Natural killer cell treated with Interleukin-12 subunit alpha and Interleukin-12 subunit beta and Interleukin-15 and Interleukin-18, amount 100 ng/mL, for 72 hours (primary cell): Measurements from ENCODE around the gene ISYNA1. TPM values are rescaled to one million over a fixed set of nuclear protein-coding genes. Genes with fewer than 3 reads are reported as not detected.

Experiments
- ATAC-seq, 2 donors: fragments of 150-1000 bp; cut with Tn5 transposase in 1 of 2; sonication (Bioruptor Pico), chemical (Tn5 transposase) in 1 of 2; 2 replicates each; pipeline ENCODE4 v1.10.0; 2021
- DNase-seq: peaks from one replicate; pipeline ENCODE4 v3.0.0; 2022; ENCODE audit warnings: low spot score
- H3K27ac Mint-ChIP-seq, 2 donors: 1 replicate in 1 of 2; 2 replicates in 1 of 2; pipeline ENCODE4 v1.8.0; 2022; ENCODE audit warnings: mixed read lengths in 2 of 2, mild to moderate bottlenecking in 1 of 2, moderate library complexity in 1 of 2
- H3K27me3 Mint-ChIP-seq, 2 donors: 1 replicate in 1 of 2; 2 replicates in 1 of 2; pipeline ENCODE4 v1.8.0; 2022; ENCODE audit warnings: mixed read lengths in 2 of 2
- H3K36me3 Mint-ChIP-seq: one replicate; pipeline ENCODE4 v1.8.0; 2022; ENCODE audit warnings: mixed read lengths
- H3K4me1 Mint-ChIP-seq, 2 donors: 1 replicate in 1 of 2; 2 replicates in 1 of 2; pipeline ENCODE4 v1.8.0; 2022; ENCODE audit warnings: low read depth in 2 of 2, mixed read lengths in 2 of 2, mild to moderate bottlenecking in 1 of 2
- H3K4me3 Mint-ChIP-seq: one replicate; pipeline ENCODE4 v1.8.0; 2022; ENCODE audit warnings: mixed read lengths
- H3K9me3 Mint-ChIP-seq: 2 replicates; pipeline ENCODE4 v1.8.0; 2022; ENCODE audit warnings: mixed read lengths
- total RNA-seq, 2 donors: library from RNA; stranded (reverse); gene quantifications; one replicate each; pipeline ENCODE4 v1.2.3, GENCODE V29; 2022

Gene ISYNA1
- total RNA-seq, 2 donors from 2014 or later: 19.0 to 25.6 TPM

DNA sequence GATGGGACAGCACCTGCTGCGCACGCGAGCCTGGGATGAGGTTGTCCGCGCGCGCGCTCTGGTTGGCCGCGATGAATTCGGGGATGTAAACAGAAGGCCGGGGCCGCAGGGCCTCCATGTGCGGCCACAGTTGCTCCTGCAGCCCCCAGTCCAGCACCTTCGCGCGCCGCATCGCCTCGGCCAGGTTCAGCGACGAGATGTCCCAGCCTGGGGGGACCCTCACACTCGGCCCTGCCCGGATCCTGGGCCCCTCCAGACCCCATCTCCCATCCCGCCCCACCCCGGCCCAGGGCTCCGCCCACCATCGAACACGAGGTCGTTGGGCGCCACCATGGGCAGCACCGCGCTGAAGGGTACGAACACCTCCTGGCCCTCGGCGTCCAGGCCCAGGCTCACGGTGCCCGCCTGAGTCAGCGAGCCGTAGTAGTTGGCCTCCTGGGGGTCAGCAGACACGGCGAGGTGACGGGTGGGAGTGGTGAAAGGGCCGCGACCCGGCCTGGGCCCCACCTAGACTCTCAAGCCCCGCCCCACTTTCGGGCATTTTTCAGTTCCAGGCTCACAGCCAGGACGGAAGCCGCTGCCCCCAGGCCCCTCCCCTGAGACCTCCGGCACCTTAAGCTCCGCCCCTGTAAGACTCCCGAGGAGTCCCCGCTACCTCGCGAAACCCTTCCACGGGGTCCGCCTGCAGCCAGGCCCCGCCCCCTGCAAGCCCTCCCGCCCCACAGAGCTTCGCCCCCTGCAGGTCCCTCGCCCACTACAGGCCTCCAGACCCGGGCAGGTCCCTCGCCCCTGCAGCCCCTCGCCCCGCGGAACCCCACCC lies 1.1 kb downstream of the ISYNA1 start:
- DNase-seq (peak; percentile 86), ATAC-seq (peak; percentile 82)
- Mint-ChIP-seq H3K27me3 (no peaks in the 10 kb centered on the region), H3K9me3 (no peaks in the 10 kb centered on the region), H3K4me3 (peak overlapping the region; percentile 59), H3K27ac (no peak overlapping the region), H3K36me3 (no peaks in the 10 kb centered on the region), H3K4me1 (peaks cover 0 to 24% of the 10 kb centered on the region in 2 donors)

- ATAC-seq (no peak), DNase-seq (no peak)
- no peaks in the 10 kb centered on the region for H3K36me3 Mint-ChIP-seq
- peaks cover 0 to 21% of the 10 kb centered on the region in 2 donors for H3K4me1 Mint-ChIP-seq
- H3K27me3 Mint-ChIP-seq: no peaks in the 10 kb centered on the region
- no peaks in the 10 kb centered on the region for H3K9me3 Mint-ChIP-seq
- H3K4me3 Mint-ChIP-seq: peak overlapping the region; percentile 59
- H3K27ac Mint-ChIP-seq: no peak overlapping the region
These were observed 1.9 kb downstream of the ISYNA1 start for GRCh38 chr19:18435842-18436670.

DNA sequence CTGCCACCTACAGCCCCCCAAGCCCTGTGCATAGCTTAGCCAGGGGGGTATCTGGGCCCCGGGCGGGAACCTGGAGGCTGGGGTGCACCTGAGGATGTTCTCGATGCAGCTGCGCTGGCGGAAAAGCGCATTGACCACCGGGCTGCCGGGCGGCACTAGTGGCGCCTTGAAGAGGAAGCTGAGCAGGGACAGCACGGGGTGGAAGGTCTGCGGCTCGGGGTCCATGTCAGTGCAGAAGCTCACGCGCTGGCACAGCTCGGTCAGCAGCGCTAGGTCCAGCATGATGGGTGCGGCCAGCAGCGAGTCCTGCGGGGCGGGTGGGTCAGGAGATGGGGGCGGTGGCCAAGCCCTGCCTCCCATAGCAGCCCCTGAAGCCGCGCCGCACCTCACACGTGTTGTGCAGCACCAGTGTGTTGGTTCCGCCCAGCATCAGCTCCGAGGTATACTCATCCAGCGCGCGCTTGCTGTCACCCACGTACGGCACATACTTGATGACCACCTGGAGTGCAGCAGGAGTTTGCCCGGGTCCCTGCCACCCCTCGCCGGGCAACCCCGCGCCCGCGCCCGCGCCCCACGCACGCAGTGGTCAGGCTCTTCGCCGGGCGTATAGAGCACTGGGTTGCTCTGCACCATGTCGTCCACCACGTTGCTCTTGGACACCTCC lies 2.6 kb downstream of the ISYNA1 start:
- Mint-ChIP-seq H3K9me3 (no peaks in the 10 kb centered on the region), H3K27me3 (no peaks in the 10 kb centered on the region), H3K4me3 (no peak overlapping the region), H3K27ac (no peak overlapping the region), H3K4me1 (peaks cover 0 to 17% of the 10 kb centered on the region in 2 donors), H3K36me3 (no peaks in the 10 kb centered on the region)
- ATAC-seq: no peak
- DNase-seq: no peak

- H3K27ac Mint-ChIP-seq: peak overlapping the region in 1 of 2 donors; percentile 70
- H3K4me3 Mint-ChIP-seq: no peak overlapping the region
These were observed 3.3 kb downstream of the ISYNA1 start for GRCh38 chr19:18434411-18435175.

GRCh38 chr19:18433735-18434398 lies 4.1 kb downstream of the ISYNA1 start:
- Mint-ChIP-seq H3K36me3 (no peaks in the 10 kb centered on the region), H3K27ac (peak overlapping the region in 1 of 2 donors; percentile 70), H3K4me3 (no peak overlapping the region), H3K27me3 (no peaks in the 10 kb centered on the region), H3K9me3 (no peaks in the 10 kb centered on the region), H3K4me1 (peaks cover 0 to 13% of the 10 kb centered on the region in 2 donors)
- ATAC-seq: no peak
- DNase-seq: no peak

More at GRCh38 chr19:18434411-18435175, 3.3 kb downstream of the ISYNA1 start:
- Mint-ChIP-seq H3K36me3 (no peaks in the 10 kb centered on the region), H3K27me3 (no peaks in the 10 kb centered on the region), H3K4me1 (peaks cover 0 to 18% of the 10 kb centered on the region in 2 donors), H3K9me3 (no peaks in the 10 kb centered on the region)
- no peak for ATAC-seq
- no peak for DNase-seq

DNA sequence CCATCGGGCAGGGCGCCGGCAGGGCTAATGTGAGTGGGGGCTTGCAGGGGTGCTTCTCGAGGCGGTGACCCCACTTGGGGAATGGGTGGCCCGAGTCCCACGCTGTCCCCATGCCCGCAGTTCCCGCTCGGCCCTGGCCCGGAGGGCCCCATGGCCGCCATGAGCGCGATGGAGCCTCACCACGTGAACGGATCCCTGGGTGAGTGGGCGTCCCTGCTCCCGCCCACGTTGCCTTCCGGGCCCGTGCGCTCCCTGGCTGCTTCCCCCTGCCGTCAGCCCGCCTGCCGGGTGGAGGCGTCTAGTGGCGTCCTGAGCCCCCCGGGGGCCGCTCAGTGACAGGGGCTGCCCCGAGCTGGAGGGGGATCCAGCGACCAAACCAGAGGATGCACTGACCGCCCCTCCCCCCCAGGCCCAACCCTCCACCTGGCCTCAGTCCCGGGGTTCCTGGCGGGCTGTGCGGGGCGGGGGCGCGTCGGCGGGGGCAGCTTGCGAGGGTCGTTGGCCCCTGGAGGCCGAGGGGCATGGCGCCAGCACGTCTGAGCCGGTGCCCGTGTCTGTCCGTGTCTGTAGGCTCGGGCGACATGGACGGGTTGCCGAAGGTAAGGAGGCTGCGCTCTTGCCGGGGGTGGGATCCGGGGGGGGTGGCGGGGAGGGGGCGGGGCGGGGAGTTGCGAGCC lies 4.8 kb downstream of the ISYNA1 start:
- Mint-ChIP-seq H3K27me3 (no peaks in the 10 kb centered on the region), H3K27ac (no peak overlapping the region), H3K4me3 (no peak overlapping the region), H3K36me3 (no peaks in the 10 kb centered on the region), H3K9me3 (no peaks in the 10 kb centered on the region), H3K4me1 (peaks cover 0 to 13% of the 10 kb centered on the region in 2 donors)
- DNase-seq (no peak), ATAC-seq (no peak)

GRCh38 chr19:18432275-18433014 lies 5.5 kb downstream of the ISYNA1 start:
- peak overlapping the region in 1 of 2 donors; percentile 35 for H3K27ac Mint-ChIP-seq

DNA sequence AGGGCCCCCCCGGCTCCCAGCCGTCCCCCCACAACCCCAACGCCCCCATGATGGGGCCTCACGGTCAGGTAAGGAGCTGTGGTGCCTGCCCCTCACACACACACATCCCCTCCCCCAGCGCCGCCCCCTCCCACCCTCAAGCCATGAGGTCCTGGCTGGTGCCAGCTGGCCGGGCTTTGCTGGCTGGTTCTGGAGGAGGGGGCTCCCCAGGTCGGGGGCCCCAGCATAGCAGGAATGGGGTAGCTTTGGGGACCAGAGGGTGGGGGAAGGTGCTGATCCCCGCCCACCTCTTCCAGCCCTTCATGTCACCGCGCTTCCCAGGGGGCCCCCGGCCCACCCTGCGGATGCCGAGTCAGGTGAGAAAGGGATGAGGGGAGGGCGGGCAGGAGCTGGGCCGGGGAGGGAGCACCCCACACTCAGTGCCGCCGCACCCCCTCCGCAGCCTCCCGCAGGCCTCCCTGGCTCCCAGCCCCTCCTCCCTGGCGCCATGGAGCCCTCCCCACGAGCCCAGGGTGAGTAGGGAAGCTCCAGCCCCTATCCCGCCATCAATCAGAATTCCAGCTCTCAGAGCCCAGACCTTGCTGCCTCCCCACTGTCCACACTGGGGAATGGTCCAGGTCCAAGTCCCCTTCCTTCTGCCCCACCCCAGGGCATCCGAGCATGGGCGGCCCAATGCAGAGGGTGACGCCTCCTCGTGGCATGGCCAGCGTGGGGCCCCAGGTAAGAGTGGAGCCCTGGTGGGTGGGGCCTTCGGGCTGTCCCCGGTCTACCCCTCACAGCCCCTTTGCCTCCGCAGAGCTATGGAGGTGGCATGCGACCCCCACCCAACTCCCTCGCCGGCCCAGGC lies 6.4 kb downstream of the ISYNA1 start:
- Mint-ChIP-seq H3K27ac (peak overlapping the region in 1 of 2 donors; percentile 35), H3K4me3 (peak overlapping the region; percentile 12), H3K27me3 (no peaks in the 10 kb centered on the region), H3K36me3 (no peaks in the 10 kb centered on the region), H3K4me1 (peaks cover 0 to 13% of the 10 kb centered on the region in 2 donors), H3K9me3 (no peaks in the 10 kb centered on the region)
- ATAC-seq (no peak), DNase-seq (no peak)

More at GRCh38 chr19:18432275-18433014, 5.5 kb downstream of the ISYNA1 start:
- ATAC-seq: no peak
- H3K27me3 Mint-ChIP-seq: no peaks in the 10 kb centered on the region
- H3K36me3 Mint-ChIP-seq: no peaks in the 10 kb centered on the region
- no peak for DNase-seq
- H3K4me1 Mint-ChIP-seq: peaks cover 0 to 13% of the 10 kb centered on the region in 2 donors
- H3K9me3 Mint-ChIP-seq: no peaks in the 10 kb centered on the region
- H3K4me3 Mint-ChIP-seq: peak overlapping the region; percentile 12

DNA sequence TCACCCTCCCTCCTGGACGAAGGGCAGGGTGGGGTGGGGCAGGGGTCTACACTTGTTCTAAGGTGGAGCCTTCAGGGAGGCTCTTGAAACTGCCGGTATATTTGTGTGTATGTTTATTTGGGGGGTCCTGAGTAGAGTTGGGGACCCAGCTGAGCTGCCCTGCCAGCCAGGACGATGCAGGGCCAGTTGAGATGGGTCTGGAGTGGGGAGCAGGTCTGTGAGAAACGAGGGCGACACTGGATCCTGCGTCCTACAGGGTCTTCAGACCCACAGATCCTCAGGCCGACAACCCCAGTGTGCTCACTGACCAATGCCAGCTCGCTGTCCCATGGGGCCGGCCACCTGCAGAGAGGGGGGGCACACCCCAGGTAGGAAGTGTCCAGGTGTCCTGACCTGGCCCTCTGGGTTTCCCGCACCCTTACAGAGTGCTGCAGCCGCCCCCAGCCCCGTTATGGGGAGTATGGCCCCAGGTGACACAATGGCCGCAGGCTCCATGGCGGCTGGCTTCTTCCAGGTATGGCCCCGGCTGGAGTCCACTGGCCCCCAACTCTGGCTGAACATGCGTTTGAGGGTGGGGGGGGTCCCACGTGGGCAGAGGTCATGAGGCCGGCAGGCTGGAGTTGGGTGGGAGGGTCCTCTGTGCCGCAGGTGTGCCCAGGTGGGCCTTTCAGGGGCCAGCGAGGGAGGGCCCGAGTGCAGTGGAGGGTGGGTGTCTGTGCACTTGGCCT lies 7.4 kb downstream of the ISYNA1 start:
- no peaks in the 10 kb centered on the region for H3K9me3 Mint-ChIP-seq
- no peak for DNase-seq
- no peak for ATAC-seq
- no peaks in the 10 kb centered on the region for H3K27me3 Mint-ChIP-seq
- H3K4me3 Mint-ChIP-seq: no peak overlapping the region
- H3K4me1 Mint-ChIP-seq: peaks cover 4 to 13% of the 10 kb centered on the region in 2 donors
- no peaks in the 10 kb centered on the region for H3K36me3 Mint-ChIP-seq
- H3K27ac Mint-ChIP-seq: peak overlapping the region in 1 of 2 donors; percentile 51

DNA sequence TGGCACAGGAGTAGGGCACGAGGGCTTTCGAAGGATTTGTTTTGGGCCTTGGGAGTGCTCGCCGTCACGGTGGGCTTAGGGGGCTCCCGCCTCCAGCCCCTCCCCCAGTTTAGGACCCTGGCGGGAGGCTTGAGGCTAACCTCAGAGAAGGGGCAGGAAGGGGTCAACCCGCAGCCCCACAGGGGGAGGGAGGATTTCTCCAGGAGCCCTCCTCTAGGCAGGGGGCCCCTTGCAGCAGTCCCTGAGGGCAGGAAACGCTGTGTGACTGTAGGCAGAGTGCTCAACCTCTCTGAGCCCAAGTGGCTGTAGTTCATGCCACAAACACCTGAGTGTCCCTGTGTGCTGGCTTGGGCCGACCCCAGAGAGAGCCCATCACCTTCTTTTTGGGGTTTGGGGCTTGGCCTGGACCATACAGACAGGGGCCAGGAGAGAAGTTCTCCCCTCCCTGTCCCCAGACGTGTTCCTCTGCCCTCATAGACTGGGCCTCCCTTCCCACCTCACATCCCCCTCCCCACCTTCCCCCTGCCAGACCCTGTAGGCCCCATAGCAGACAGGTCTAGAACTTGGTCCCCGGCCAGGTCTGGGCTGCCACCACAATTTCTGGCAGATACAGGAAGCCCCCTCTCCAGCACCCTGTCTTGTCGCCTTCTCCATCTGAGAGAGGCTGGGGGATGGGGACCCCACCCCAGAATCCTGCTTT lies 8.1 kb downstream of the ISYNA1 start:
- Mint-ChIP-seq H3K27ac (peak overlapping the region in 1 of 2 donors; percentile 51), H3K36me3 (no peaks in the 10 kb centered on the region), H3K4me1 (peaks cover 4 to 13% of the 10 kb centered on the region in 2 donors), H3K27me3 (no peaks in the 10 kb centered on the region), H3K4me3 (peak overlapping the region; percentile 6), H3K9me3 (no peaks in the 10 kb centered on the region)
- DNase-seq: no peak
- peak in 1 of 2 donors; percentile 6 for ATAC-seq
